Spleen (tissue), 11 donors: Measurements from ENCODE around the gene KDM4B. TPM values are rescaled to one million over a fixed set of nuclear protein-coding genes. Genes with fewer than 3 reads are reported as not detected.
"Not testable (repeated sequence)": the region's sequence is repeated elsewhere in the genome, so short reads cannot be mapped to it uniquely, and the experiment has no call there.

ENCODE experiments used
- DNase-seq: peaks from one replicate; pipeline ENCODE4 v3.0.0-alpha.2; 2020
- H3K27ac ChIP-seq, 8 donors: fragments of 200-600 bp; sonication (generic) in 7 of 8; 1 replicate in 4 of 8; 2 replicates in 4 of 8; pipeline versions ENCODE4 v1.5.0 to v1.8.0; 2016 to 2021; ENCODE audit warnings: inconsistent platforms in 4 of 8, mild to moderate bottlenecking in 4 of 8, moderate library complexity in 1 of 8
- H3K27me3 ChIP-seq, 7 donors: fragments of 200-600 bp; sonication (generic) in 6 of 7; replicated peaks in 1 of 7; 1 replicate in 4 of 7; 2 replicates in 3 of 7; pipeline versions ENCODE4 v1.5.0 to v1.8.0; 2016 to 2021; ENCODE audit warnings: inconsistent platforms in 3 of 7, mild to moderate bottlenecking in 1 of 7
- H3K36me3 ChIP-seq, 6 donors: fragments of 200-600 bp; sonication (generic) in 5 of 6; 1 replicate in 4 of 6; 2 replicates in 2 of 6; pipeline versions ENCODE4 v1.5.0 to v1.8.0; 2016 to 2021; ENCODE audit warnings: inconsistent platforms in 2 of 6
- H3K4me1 ChIP-seq, 6 donors: fragments of 200-600 bp; sonication (generic) in 5 of 6; 1 replicate in 3 of 6; 2 replicates in 3 of 6; pipeline versions ENCODE4 v1.5.0 to v1.8.0; 2016 to 2021; ENCODE audit warnings: inconsistent platforms in 3 of 6
- H3K4me3 ChIP-seq, 8 donors: fragments of 200-600 bp; sonication (generic) in 7 of 8; 1 replicate in 4 of 8; 2 replicates in 4 of 8; pipeline versions ENCODE4 v1.5.0 to v1.8.0; 2016 to 2021; ENCODE audit warnings: inconsistent platforms in 4 of 8, mild to moderate bottlenecking in 4 of 8, moderate library complexity in 2 of 8
- H3K9me3 ChIP-seq, 8 donors: fragments of 200-600 bp; sonication (generic) in 7 of 8; 1 replicate in 4 of 8; 2 replicates in 4 of 8; pipeline versions ENCODE4 v1.5.0 to v1.8.0; 2016 to 2021; ENCODE audit warnings: inconsistent platforms in 4 of 8
- CTCF ChIP-seq, 11 experiments: fragments of 200-600 bp in 7 of 11; fragments of 450-650 bp in 4 of 11; sonication (generic) in 4 of 11; IDR thresholded peaks in 8 of 11; conservative IDR thresholded peaks in 3 of 11; 1 replicate in 7 of 11; 2 replicates in 4 of 11; pipeline versions ENCODE4 v1.4.0 to v1.8.0; 2016 to 2021; ENCODE audit warnings: antibody characterized with exemption in 11 of 11, inconsistent platforms in 4 of 11, mild to moderate bottlenecking in 1 of 11
- POLR2A ChIP-seq, 3 donors: fragments of 450-650 bp; IDR thresholded peaks; one replicate each; pipeline ENCODE4 v1.5.1; 2017; ENCODE audit warnings: antibody characterized with exemption in 3 of 3, mild to moderate bottlenecking in 1 of 3
- POLR2AphosphoS5 ChIP-seq, 3 donors: sonication (generic); formaldehyde crosslinking; IDR thresholded peaks; one replicate each; pipeline ENCODE4 v1.5.1; 2017; ENCODE audit warnings: antibody characterized with exemption in 3 of 3
- WGBS, 5 donors: extraction: QIAGEN DNeasy Blood & Tissue Kit in 3 of 5; methylation state at CpG; one replicate each; pipeline versions ENCODE4 v1.1.5 to v1.1.7; 2013 to 2018; 5-methylcytosine and 5-hydroxymethylcytosine counted together
- intact Hi-C: fragments of 100-400 bp; cut with DNase I; formaldehyde crosslinking; loops from one replicate; pipeline ENCODE4 v1.15.0; 2023; ENCODE audit warnings: low total_unique reads
- polyA plus RNA-seq, 3 donors: library from polyadenylated mRNA; stranded (reverse); fragments of 200-250 nt; gene quantifications; one replicate each; pipeline ENCODE4 v1.2.1, GENCODE V29; 2013
- total RNA-seq, 7 donors: library from RNA; depleted of rRNA in 3 of 7; stranded (reverse); fragments of >200 nt in 3 of 7; fragmentation: NEBNext Ultra II Directional in 4 of 7; extraction: Animal tissue kit (Norgen Biotek cat#: 25700) in 4 of 7; gene quantifications; one replicate each; pipeline versions ENCODE4 v1.1.0 to v1.2.1, GENCODE V29; 2016 to 2021
- donor health status: healthy with polysubstance abuse.
- donor health status: DM: no; HTN: no; CAD: no; lungs with moderate emphysema.
- donor health status: DM: no; HTN: no; CAD: no.
- donor health status: Bipolar disorder and iron deficiency.
- donor health status: healthy.
- donor health status: DM: no; HTN: no; CAD: no.
- donor health status: DM: yes; HTN: yes; CAD: no.

Gene KDM4B
- total and polyA plus RNA-seq, 10 donors, result 18.3 to 80.5 (median 52.4) TPM

- Histone ChIP-seq H3K9me3 (peaks cover 0 to 6% (median 2%) of the 10 kb centered on the region in 8 donors), H3K4me1 (no peaks in the 10 kb centered on the region), H3K4me3 (no peak overlapping the region), H3K36me3 (no peaks in the 10 kb centered on the region), H3K27me3 (no peaks in the 10 kb centered on the region), H3K27ac (no peak overlapping the region)
- TF ChIP-seq POLR2A (IDR thresholded peaks at IDR 0.05) (no peak), CTCF (IDR thresholded peaks at IDR 0.05 in 8 of 11, conservative IDR thresholded peaks at IDR 0.05 in 3 of 11) (no peak), POLR2AphosphoS5 (IDR thresholded peaks at IDR 0.05) (no peak)
- intact Hi-C loops, result no loop called here
- DNase-seq, result no peak
- 89 to 96% (median 90%) methylated on average over 4 of the region's 4 CpGs for WGBS, 5 donors
Observed at GRCh38 chr19:5194641-5195040, 225.7 kb downstream of the KDM4B start.

DNA sequence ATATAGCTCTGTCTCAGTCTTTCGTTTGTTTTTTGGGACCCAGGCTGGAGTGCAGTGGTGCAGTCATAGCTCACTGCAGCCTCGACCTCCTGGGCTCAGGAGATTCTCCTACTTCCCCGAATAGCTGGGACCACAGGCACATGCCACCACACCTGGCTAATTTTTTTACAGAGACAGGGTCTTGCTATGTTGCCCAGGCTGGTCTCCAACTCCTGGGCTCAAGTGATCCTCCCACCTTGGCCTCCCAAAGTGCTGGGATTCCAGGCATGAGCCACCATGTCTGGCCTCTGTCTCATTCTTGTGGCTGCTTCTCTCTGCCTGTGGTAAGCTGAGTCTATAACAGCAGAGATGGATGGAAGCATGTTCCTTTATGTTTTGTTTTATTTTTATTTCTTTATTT is 226.7 kb downstream of the KDM4B start:
- H3K27ac ChIP-seq, intact Hi-C loops, H3K4me1 ChIP-seq, DNase-seq, H3K27me3 ChIP-seq, H3K36me3 ChIP-seq, H3K4me3 ChIP-seq: not testable (repeated sequence)
- peaks cover 0 to 15% (median 11%) of the 10 kb centered on the region in 8 donors for H3K9me3 ChIP-seq
- WGBS, 5 donors, result 64 to 80% (median 78%) methylated on average over 3 of the region's 3 CpGs

DNA sequence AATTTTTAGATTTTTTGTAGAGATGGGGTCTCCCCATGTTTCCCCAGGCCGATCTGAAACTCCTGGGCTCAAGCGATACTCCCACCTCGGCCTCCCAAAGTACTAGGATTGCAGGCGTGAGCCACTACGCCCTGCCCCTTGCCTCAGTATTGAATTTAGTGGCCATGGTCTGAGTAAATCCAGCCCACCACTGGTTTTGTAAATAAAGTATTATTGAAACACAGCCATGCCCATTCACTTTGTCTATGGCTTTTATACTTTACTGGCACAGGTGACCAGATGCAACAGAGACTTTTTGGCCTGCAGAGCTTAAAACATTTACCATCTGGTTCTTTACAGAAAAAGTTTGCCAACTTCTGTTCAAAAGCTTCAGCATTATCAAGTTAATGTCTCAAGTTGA is 227.9 kb downstream of the KDM4B start:
- WGBS, 5 donors, result 92 to 98% (median 93%) methylated on average over 5 of the region's 5 CpGs
- Histone ChIP-seq H3K4me3 (no peak overlapping the region), H3K27ac (no peak overlapping the region), H3K27me3 (no peaks in the 10 kb centered on the region), H3K36me3 (no peaks in the 10 kb centered on the region), H3K4me1 (no peaks in the 10 kb centered on the region), H3K9me3 (peaks cover 0 to 26% (median 23%) of the 10 kb centered on the region in 8 donors)
- intact Hi-C loops, result no loop called here
- TF ChIP-seq CTCF (IDR thresholded peaks at IDR 0.05 in 8 of 11, conservative IDR thresholded peaks at IDR 0.05 in 3 of 11) (no peak), POLR2AphosphoS5 (IDR thresholded peaks at IDR 0.05) (no peak), POLR2A (IDR thresholded peaks at IDR 0.05) (no peak)
- DNase-seq, result no peak

GRCh38 chr19:5200844-5201243 is 231.9 kb downstream of the KDM4B start:
- TF ChIP-seq POLR2AphosphoS5 (IDR thresholded peaks at IDR 0.05) (no peak), POLR2A (IDR thresholded peaks at IDR 0.05) (no peak), CTCF (IDR thresholded peaks at IDR 0.05 in 8 of 11, conservative IDR thresholded peaks at IDR 0.05 in 3 of 11) (no peak)
- H3K27me3 ChIP-seq, result no peaks in the 10 kb centered on the region
- no peak for DNase-seq
- no peak overlapping the region for H3K4me3 ChIP-seq
- peaks cover 0 to 45% (median 40%) of the 10 kb centered on the region in 8 donors for H3K9me3 ChIP-seq
- H3K27ac ChIP-seq, result no peak overlapping the region
- no peaks in the 10 kb centered on the region for H3K36me3 ChIP-seq
- intact Hi-C loops, result no loop called here
- peaks cover 0 to 5% (median 0%) of the 10 kb centered on the region in 6 donors for H3K4me1 ChIP-seq
- 88 to 95% (median 91%) methylated on average over 4 of the region's 4 CpGs for WGBS, 5 donors

DNA sequence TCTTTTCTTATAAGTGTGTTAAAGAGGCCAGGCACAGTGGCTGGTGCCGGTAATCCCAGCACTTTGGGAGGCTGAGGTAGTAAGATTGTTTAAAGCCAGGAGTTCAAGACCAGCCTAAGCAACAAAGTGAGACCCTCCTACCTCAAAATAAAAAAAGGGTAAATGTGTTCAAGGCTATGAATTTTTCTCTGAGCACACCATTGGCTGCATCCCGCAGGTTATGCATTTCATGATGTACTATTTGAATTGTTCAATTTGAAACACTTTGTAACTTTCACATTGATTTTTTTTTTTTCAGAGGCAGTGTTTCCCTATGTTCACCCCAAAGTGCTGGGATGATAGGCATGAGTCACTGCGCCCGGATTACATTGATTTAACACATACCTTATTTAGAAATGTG is 233.6 kb downstream of the KDM4B start:
- H3K4me1 ChIP-seq, result peaks cover 0 to 5% (median 0%) of the 10 kb centered on the region in 6 donors
- 95 to 98% (median 96%) methylated on average over 4 of the region's 4 CpGs for whole genome bisulfite sequencing, 5 donors
- peaks cover 0 to 45% (median 40%) of the 10 kb centered on the region in 8 donors for H3K9me3 ChIP-seq

More for the DNA sequence above, 233.6 kb downstream of the KDM4B start:
- intact Hi-C loops, result no loop called here
- no peak for DNase-seq
- no peak for TF ChIP-seq CTCF (IDR thresholded peaks at IDR 0.05 in 8 of 11, conservative IDR thresholded peaks at IDR 0.05 in 3 of 11)
- no peak for TF ChIP-seq POLR2AphosphoS5 (IDR thresholded peaks at IDR 0.05)
- TF ChIP-seq POLR2A (IDR thresholded peaks at IDR 0.05), result no peak
- Histone ChIP-seq H3K4me3 (no peak overlapping the region), H3K27ac (no peak overlapping the region), H3K36me3 (peaks cover 0 to 7% (median 0%) of the 10 kb centered on the region in 6 donors), H3K27me3 (no peaks in the 10 kb centered on the region)
